H1 (cell line): ENCODE results near the gene GINS3. TPM values are rescaled to one million over a fixed set of nuclear protein-coding genes. Genes with fewer than 3 reads are reported as not detected.

Experiments
- CTCF ChIA-PET: fragments of 300-600 bp; sonication (Branson Sonifier 250); formaldehyde crosslinking; loops from one replicate; lab custom pipeline; 2021; ENCODE audit not compliant: partially characterized antibody; lab: Charles Lee
- POLR2A ChIA-PET: fragments of 300-600 bp; sonication (Branson Sonifier 250); formaldehyde crosslinking; loops from one replicate; lab custom pipeline; 2021; ENCODE audit warnings: inconsistent platforms; ENCODE audit not compliant: partially characterized antibody; lab: Charles Lee
- DNase-seq, 2 experiments: peaks; one replicate each; pipeline versions ENCODE4 v3.0.0 to v3.0.0-alpha.2; 2010 to 2022; ENCODE audit warnings: low spot score in 2 of 2, low read depth in 1 of 2, mixed read lengths in 1 of 2
- FAIRE-seq: peaks from 2 replicates; lab custom pipeline; 2011; peaks lifted over from hg19 to GRCh38; lab: Jason Lieb, UNC
- H2AFZ ChIP-seq: 2 replicates; pipeline ENCODE4 v1.8.1; 2012; ENCODE audit warnings: low read length, inconsistent platforms
- H2AK5ac ChIP-seq: 2 replicates; pipeline ENCODE4 v1.6.1; 2013; ENCODE audit warnings: low read depth, low read length
- H2BK120ac ChIP-seq: replicated peaks from 2 replicates; pipeline ENCODE3; 2013; ENCODE audit warnings: low read depth, low read length, inconsistent platforms
- H2BK12ac ChIP-seq: 2 replicates; pipeline ENCODE4 v1.6.1; 2013; ENCODE audit warnings: low read depth, low read length
- H2BK15ac ChIP-seq: 2 replicates; pipeline ENCODE4 v1.6.1; 2013; ENCODE audit warnings: low read length
- H2BK20ac ChIP-seq: 2 replicates; pipeline ENCODE4 v1.6.1; 2013; ENCODE audit warnings: low read length
- H2BK5ac ChIP-seq: 2 replicates; pipeline ENCODE4 v1.6.1; 2013; ENCODE audit warnings: low read depth, low read length
- H3K14ac ChIP-seq: 2 replicates; pipeline ENCODE4 v1.6.1; 2013; ENCODE audit warnings: inconsistent platforms; ENCODE audit not compliant: insufficient read length
- H3K18ac ChIP-seq: 2 replicates; pipeline ENCODE4 v1.6.1; 2013; ENCODE audit warnings: low read length; ENCODE audit errors: extremely low read depth
- H3K23ac ChIP-seq: 2 replicates; pipeline ENCODE4 v1.6.1; 2013; ENCODE audit warnings: inconsistent platforms; ENCODE audit not compliant: insufficient read length
- H3K23me2 ChIP-seq: 2 replicates; pipeline ENCODE4 v1.6.1; 2013; ENCODE audit warnings: low read depth, low read length
- H3K27ac ChIP-seq: 2 replicates; pipeline ENCODE4 v1.6.1; 2011; ENCODE audit warnings: low read depth, low read length, inconsistent platforms
- H3K27me3 ChIP-seq, 4 experiments: replicated peaks in 1 of 4; 1 replicate in 1 of 4; 2 replicates in 3 of 4; pipeline versions ENCODE4 v1.6.1 to v1.8.1; 2011 to 2013; ENCODE audit warnings: low read length in 3 of 4, mild to moderate bottlenecking in 3 of 4, inconsistent platforms in 2 of 4, mixed read lengths in 2 of 4, moderate library complexity in 1 of 4; ENCODE audit not compliant: control insufficient read depth in 3 of 4, insufficient read depth in 3 of 4; ENCODE audit errors: extremely low read depth in 1 of 4
- H3K36me3 ChIP-seq, 4 experiments: 2 replicates each; pipeline versions ENCODE4 v1.6.1 to v1.8.1; 2011 to 2013; ENCODE audit warnings: mild to moderate bottlenecking in 4 of 4, low read length in 3 of 4, moderate library complexity in 2 of 4, control low read depth in 1 of 4, inconsistent platforms in 1 of 4; ENCODE audit not compliant: insufficient read depth in 4 of 4, control insufficient read depth in 2 of 4
- H3K4ac ChIP-seq: replicated peaks from 2 replicates; pipeline ENCODE3; 2013; ENCODE audit warnings: low read length, low read depth, mixed read lengths, inconsistent platforms; ENCODE audit not compliant: insufficient read length
- H3K4me1 ChIP-seq, 4 experiments: replicated peaks in 1 of 4; 1 replicate in 1 of 4; 2 replicates in 3 of 4; pipeline versions ENCODE4 v1.6.1 to v1.8.1; 2011 to 2013; ENCODE audit warnings: low read length in 3 of 4, inconsistent platforms in 2 of 4, mixed read lengths in 1 of 4; ENCODE audit not compliant: insufficient read depth in 4 of 4, control insufficient read depth in 3 of 4
- H3K4me2 ChIP-seq, 2 experiments: 2 replicates each; pipeline versions ENCODE4 v1.6.1 to v1.8.1; 2011 to 2013; ENCODE audit warnings: low read depth in 2 of 2, low read length in 2 of 2, control low read depth in 1 of 2, inconsistent platforms in 1 of 2, mild to moderate bottlenecking in 1 of 2; ENCODE audit not compliant: insufficient read depth in 1 of 2
- H3K4me3 ChIP-seq, 4 experiments: fragments of 200-600, 300-600 bp in 1 of 4; sonication (generic), shearing (Covaris generic), sonication (Bioruptor Twin) in 1 of 4; 2 replicates each; pipeline versions ENCODE4 v1.5.1 to v1.8.1; 2011 to 2016; ENCODE audit warnings: low read length in 4 of 4, low read depth in 3 of 4, control low read depth in 2 of 4, inconsistent platforms in 2 of 4, mild to moderate bottlenecking in 2 of 4, mixed read lengths in 1 of 4, moderate library complexity in 1 of 4; ENCODE audit not compliant: insufficient read depth in 2 of 4; ENCODE audit errors: extremely low read depth in 1 of 4
- H3K56ac ChIP-seq: replicated peaks from 2 replicates; pipeline ENCODE3; 2013; ENCODE audit warnings: low read depth, mild to moderate bottlenecking, mixed read lengths, low read length, inconsistent platforms; ENCODE audit not compliant: insufficient read length
- H3K79me1 ChIP-seq: 2 replicates; pipeline ENCODE4 v1.6.1; 2013; ENCODE audit warnings: low read depth, low read length, control low read depth
- H3K79me2 ChIP-seq, 2 experiments: 2 replicates each; pipeline versions ENCODE4 v1.6.1 to v1.8.1; 2012 to 2013; ENCODE audit warnings: low read length in 2 of 2, mild to moderate bottlenecking in 2 of 2, inconsistent platforms in 1 of 2; ENCODE audit not compliant: insufficient read depth in 2 of 2, control insufficient read depth in 1 of 2
- H3K9ac ChIP-seq, 4 experiments: replicated peaks in 1 of 4; 1 replicate in 1 of 4; 2 replicates in 3 of 4; pipeline versions ENCODE4 v1.6.1 to v1.8.1; 2011 to 2013; ENCODE audit warnings: low read depth in 3 of 4, low read length in 3 of 4, control low read depth in 2 of 4, mild to moderate bottlenecking in 2 of 4, moderate library complexity in 2 of 4, inconsistent platforms in 1 of 4; ENCODE audit errors: extremely low read depth in 1 of 4
- H3K9me3 ChIP-seq, 2 experiments: 2 replicates each; pipeline versions ENCODE4 v1.6.1 to v1.8.1; 2012 to 2013; ENCODE audit warnings: mild to moderate bottlenecking in 2 of 2, moderate library complexity in 2 of 2, control low read depth in 1 of 2, inconsistent platforms in 1 of 2, low read depth in 1 of 2, low read length in 1 of 2, mixed read lengths in 1 of 2; ENCODE audit not compliant: insufficient read depth in 2 of 2
- H4K20me1 ChIP-seq, 2 experiments: replicated peaks in 1 of 2; 2 replicates each; pipeline versions ENCODE3 to v1.8.1; 2011 to 2013; ENCODE audit warnings: inconsistent platforms in 2 of 2, low read length in 2 of 2, mild to moderate bottlenecking in 1 of 2; ENCODE audit not compliant: insufficient read depth in 2 of 2, control insufficient read depth in 1 of 2
- H4K5ac ChIP-seq: 2 replicates; pipeline ENCODE4 v1.6.1; 2013; ENCODE audit warnings: low read length, low read depth, mixed read lengths, inconsistent platforms; ENCODE audit not compliant: insufficient read length
- H4K8ac ChIP-seq: 2 replicates; pipeline ENCODE4 v1.8.0; 2013; ENCODE audit warnings: mild to moderate bottlenecking, moderate library complexity, low read length, inconsistent platforms; ENCODE audit not compliant: insufficient read depth; ENCODE audit errors: extremely low read depth
- H4K91ac ChIP-seq: replicated peaks from 2 replicates; pipeline ENCODE3; 2013; ENCODE audit warnings: low read length, mixed read lengths, inconsistent platforms; ENCODE audit not compliant: insufficient read length
- JUND ChIP-seq: IDR thresholded peaks from 2 replicates; pipeline ENCODE4 v1.6.1; 2011; ENCODE audit warnings: mild to moderate bottlenecking, improper control_type of control experiment, low read length
- whole genome bisulfite sequencing, 2 experiments: shearing (Covaris generic) in 1 of 2; methylation state at CpG; one replicate each; pipeline versions ENCODE4 v1.1.6 to v1.1.7; 2013 to 2015; ENCODE audit warnings: low lambda C conversion rate in 2 of 2, mixed read lengths in 2 of 2, inconsistent platforms in 1 of 2, low coverage in 1 of 2, missing lambda C conversion rate in 1 of 2; ENCODE audit not compliant: insufficient replicate concordance in 2 of 2, insufficient coverage in 1 of 2, insufficient read length in 1 of 2; ENCODE audit errors: extremely low coverage in 1 of 2, missing lambda C conversion rate in 1 of 2; 5-methylcytosine and 5-hydroxymethylcytosine counted together
- polyA plus RNA-seq, 7 experiments: library from polyadenylated mRNA; depleted of rRNA in 3 of 7; stranded (reverse) in 5 of 7; unstranded in 2 of 7; fragments of >200 nt in 5 of 7; fragments of 200-250 nt in 2 of 7; gene quantifications; 1 replicate in 5 of 7; 2 replicates in 1 of 7; 4 replicates in 1 of 7; pipeline versions ENCODE4 v1.2.1 to v1.2.3, GENCODE V29; 2011 to 2013; ENCODE audit warnings: missing spikeins in 2 of 7, mixed read lengths in 2 of 7
- total RNA-seq: library from RNA; stranded (reverse); fragmentation: NEBNext Ultra II Directional; extraction: Animal tissue kit (Norgen Biotek cat#: 25700); gene quantifications from 2 replicates; pipeline ENCODE4 v1.2.1, GENCODE V29; 2021

Gene GINS3
- total and polyA plus RNA-seq, 2 of the 8 experiments (the other 6 are each of a cell fraction or from before 2014, with no cell fraction given): 12.9 to 15.4 TPM

DNA sequence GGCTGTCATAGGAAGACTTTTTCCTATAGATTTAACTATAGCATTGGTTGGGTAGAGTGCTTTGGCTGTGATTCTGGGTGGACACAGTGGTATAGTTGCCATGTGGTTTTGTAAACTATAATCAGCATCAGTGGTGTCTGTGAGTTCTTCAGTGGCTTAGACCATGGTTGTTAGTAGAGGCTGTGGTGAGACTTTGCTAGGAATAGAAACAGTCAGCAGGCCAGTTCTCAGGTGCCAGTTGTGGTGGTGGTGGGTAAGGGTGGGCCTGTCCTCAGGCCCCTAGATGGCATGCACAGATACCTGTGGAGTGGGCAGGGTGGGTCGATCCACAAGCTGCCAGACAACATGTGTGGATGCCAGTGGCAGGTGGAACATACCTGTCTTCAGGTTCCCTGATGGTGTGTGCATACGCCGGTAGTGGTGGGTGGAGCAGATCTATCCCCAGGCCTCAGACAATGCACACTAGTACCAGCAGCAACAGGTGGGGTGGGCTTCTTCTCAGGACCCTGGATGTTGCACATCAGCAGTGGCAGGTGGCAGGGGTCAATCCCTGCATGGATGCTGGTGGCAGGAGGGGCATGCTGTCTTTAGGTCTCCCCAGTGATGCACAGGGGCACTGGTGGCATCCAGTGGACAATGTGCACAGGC is 28.4 kb upstream of the GINS3 start:
- POLR2A ChIA-PET: no interaction called here
- no peak overlapping the region for H3K4me3 ChIP-seq
- no peak overlapping the region for H2BK120ac ChIP-seq
- no peak overlapping the region for H2BK15ac ChIP-seq
- no peak overlapping the region for H4K91ac ChIP-seq
- peaks cover 0 to 3% (median 0%) of the 10 kb centered on the region in 4 experiments; a peak in 3 of 7 replicates for H3K27me3 ChIP-seq
- no peaks in the 10 kb centered on the region for H3K4me1 ChIP-seq
- no peak overlapping the region for H3K18ac ChIP-seq
- DNase-seq (no peak), FAIRE-seq (no peak)
- no peaks in the 10 kb centered on the region for H3K36me3 ChIP-seq
- no peaks in the 10 kb centered on the region for H3K23me2 ChIP-seq
- no peak overlapping the region for H3K27ac ChIP-seq
- H2BK20ac ChIP-seq: no peak overlapping the region
- H2BK12ac ChIP-seq: no peak overlapping the region
- no peak overlapping the region for H2AK5ac ChIP-seq
- no peaks in the 10 kb centered on the region for H3K79me1 ChIP-seq
- H3K4ac ChIP-seq: no peak overlapping the region
- no peak overlapping the region for H3K4me2 ChIP-seq
- H3K79me2 ChIP-seq: no peaks in the 10 kb centered on the region
- no peak overlapping the region for H4K5ac ChIP-seq
- no peak overlapping the region for H3K9ac ChIP-seq
- no peak overlapping the region for H3K23ac ChIP-seq
- H2BK5ac ChIP-seq: no peak overlapping the region
- WGBS, 2 experiments: 86% methylated on average over 3 of the region's 3 CpGs; no CpG with 5 or more reads in 1 of the 2 experiments
- no peaks in the 10 kb centered on the region for H4K20me1 ChIP-seq
- CTCF ChIA-PET: interaction anchor here (0.6 kb wide), 1 partner anchor 49 kb away, joined by 3 read pairs; no protein-coding TSS in a partner anchor
- H3K9me3 ChIP-seq: no peaks in the 10 kb centered on the region
- no peak overlapping the region for H4K8ac ChIP-seq
- no peak overlapping the region for H2AFZ ChIP-seq
- no peak overlapping the region for H3K14ac ChIP-seq
- no peak overlapping the region for H3K56ac ChIP-seq
- TF ChIP-seq JUND: no peak
